Measurements from ENCODE around the gene DRC7. TPM values are rescaled to one million over a fixed set of nuclear protein-coding genes. Genes with fewer than 3 reads are reported as not detected.

DRC7 gene
- total and polyA plus RNA-seq, 2 experiments from 2014 or later = not detected

- 63 to 70% methylated on average over 18 of the region's 18 CpGs for WGBS, 2 experiments (ENCODE audit: low coverage in 1 of 2, low lambda C conversion rate in 2 of 2, missing lambda C conversion rate in 2 of 2)
- Histone ChIP-seq H3K27me3 (replicated peaks; ENCODE audit: insufficient read depth) (peaks cover 6% of the 10 kb centered on the region), H3K4me1 (ENCODE audit: insufficient read depth) (no peaks in the 10 kb centered on the region), H3K9me3 (ENCODE audit: low read depth) (no peaks in the 10 kb centered on the region), H3K4me2 (ENCODE audit: unreplicated experiment) (no peak overlapping the region), H3K9me2 (ENCODE audit: insufficient read depth) (no peaks in the 10 kb centered on the region), H4K20me1 (ENCODE audit: insufficient read depth) (no peaks in the 10 kb centered on the region), H2AFZ (no peak overlapping the region), H3F3A (ENCODE audit: insufficient read depth) (no peaks in the 10 kb centered on the region), H3K27ac (no peak overlapping the region), H3K4me3 (no peak overlapping the region), H3K79me2 (ENCODE audit: insufficient read depth) (no peaks in the 10 kb centered on the region), H3K9ac (no peak overlapping the region), H3K36me3 (ENCODE audit: low read depth) (no peaks in the 10 kb centered on the region)
- in situ Hi-C loops (cut with MboI) = no loop called here
- DNase-seq = no peak
- no peak for TF ChIP-seq EZH2 (IDR thresholded peaks at IDR 0.05; ENCODE audit: insufficient read depth, poor library complexity, severe bottlenecking)
- no peak for TF ChIP-seq EZH2phosphoT487 (IDR thresholded peaks at IDR 0.05; ENCODE audit: insufficient read depth, low read depth)
These were observed 10.7 kb upstream of the DRC7 start for GRCh38 chr16:57683636-57684545.

DNA sequence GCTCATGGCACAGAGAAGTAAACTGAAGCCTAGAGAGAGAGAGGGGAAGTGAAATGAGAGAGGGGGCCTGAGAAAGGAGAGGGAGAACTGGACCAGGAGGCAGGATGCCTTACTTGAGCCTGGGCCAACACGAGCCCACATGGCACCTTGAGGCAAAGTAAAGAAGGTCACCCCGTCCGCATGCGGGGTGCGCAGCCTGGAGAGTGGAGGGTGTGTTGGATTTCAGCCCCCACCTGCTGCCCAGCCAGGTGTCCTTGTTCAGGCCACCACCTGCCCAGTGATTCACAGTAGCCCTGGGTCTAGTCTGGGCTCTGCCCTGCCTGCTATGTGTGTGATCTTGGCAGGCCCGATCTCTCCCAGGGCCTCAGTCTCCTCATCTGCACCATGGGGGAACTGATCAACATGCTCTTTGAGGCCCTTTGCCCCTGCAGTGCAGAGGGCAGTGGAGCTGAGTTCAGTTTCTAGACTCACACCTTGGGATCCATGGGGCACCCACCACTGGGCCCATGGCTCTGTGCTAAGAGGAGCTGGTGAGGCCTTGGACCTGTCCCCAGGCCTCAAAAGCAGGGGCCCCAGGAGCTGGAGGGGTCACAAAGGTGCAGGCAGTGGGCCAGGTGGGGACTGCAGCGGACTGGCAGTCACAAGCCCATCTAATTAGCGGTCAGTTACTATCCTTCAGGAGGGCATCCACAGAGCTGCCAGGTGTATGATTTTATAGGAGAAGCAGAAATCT is 9.8 kb upstream of the DRC7 start:
- H3K9me2 ChIP-seq (ENCODE audit: insufficient read depth) = no peaks in the 10 kb centered on the region
- H3K4me1 ChIP-seq (ENCODE audit: insufficient read depth) = no peaks in the 10 kb centered on the region
- TF ChIP-seq EZH2phosphoT487 (IDR thresholded peaks at IDR 0.05; ENCODE audit: insufficient read depth, low read depth) (no peak), EZH2 (IDR thresholded peaks at IDR 0.05; ENCODE audit: insufficient read depth, poor library complexity, severe bottlenecking) (no peak)
- in situ Hi-C loops (cut with MboI) = no loop called here
- H2AFZ ChIP-seq = no peak overlapping the region
- no peaks in the 10 kb centered on the region for H3K9me3 ChIP-seq (ENCODE audit: low read depth)
- 73 to 79% methylated on average over 8 of the region's 8 CpGs for WGBS, 2 experiments (ENCODE audit: low coverage in 1 of 2, low lambda C conversion rate in 2 of 2, missing lambda C conversion rate in 2 of 2)
- no peaks in the 10 kb centered on the region for H4K20me1 ChIP-seq (ENCODE audit: insufficient read depth)
- H3K4me2 ChIP-seq (ENCODE audit: unreplicated experiment) = no peak overlapping the region
- no peak for DNase-seq
- no peaks in the 10 kb centered on the region for H3K79me2 ChIP-seq (ENCODE audit: insufficient read depth)
- no peaks in the 10 kb centered on the region for H3F3A ChIP-seq (ENCODE audit: insufficient read depth)
- no peak overlapping the region for H3K9ac ChIP-seq
- H3K27me3 ChIP-seq (replicated peaks; ENCODE audit: insufficient read depth) = peaks cover 3% of the 10 kb centered on the region
- no peak overlapping the region for H3K4me3 ChIP-seq
- no peak overlapping the region for H3K27ac ChIP-seq
- H3K36me3 ChIP-seq (ENCODE audit: low read depth) = no peaks in the 10 kb centered on the region

DNA sequence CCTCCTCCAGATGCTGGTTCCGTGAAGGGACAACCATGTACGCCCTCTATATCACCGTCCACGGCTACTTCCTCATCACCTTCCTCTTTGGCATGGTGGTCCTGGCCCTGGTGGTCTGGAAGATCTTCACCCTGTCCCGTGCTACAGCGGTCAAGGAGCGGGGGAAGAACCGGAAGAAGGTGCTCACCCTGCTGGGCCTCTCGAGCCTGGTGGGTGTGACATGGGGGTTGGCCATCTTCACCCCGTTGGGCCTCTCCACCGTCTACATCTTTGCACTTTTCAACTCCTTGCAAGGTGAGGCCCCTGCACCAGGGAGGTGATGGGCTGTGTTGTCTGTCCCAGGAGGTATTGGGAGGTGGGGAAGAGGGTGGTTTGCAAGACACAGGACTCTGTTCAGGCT is 9.0 kb upstream of the DRC7 start:
- in situ Hi-C loops (cut with MboI) = no loop called here
- 69 to 80% methylated on average over 11 of the region's 11 CpGs for WGBS, 2 experiments (ENCODE audit: low coverage in 1 of 2, low lambda C conversion rate in 2 of 2, missing lambda C conversion rate in 2 of 2)
- TF ChIP-seq EZH2phosphoT487 (IDR thresholded peaks at IDR 0.05; ENCODE audit: insufficient read depth, low read depth) (no peak), EZH2 (IDR thresholded peaks at IDR 0.05; ENCODE audit: insufficient read depth, poor library complexity, severe bottlenecking) (no peak)

GRCh38 chr16:57686577-57686976 is 8.0 kb upstream of the DRC7 start:
- Histone ChIP-seq H2AFZ (no peak overlapping the region), H3K27me3 (replicated peaks; ENCODE audit: insufficient read depth) (no peaks in the 10 kb centered on the region; the same call in 1 of the 2 replicates), H3K9me3 (ENCODE audit: low read depth) (no peaks in the 10 kb centered on the region), H3K9ac (no peak overlapping the region), H3F3A (ENCODE audit: insufficient read depth) (no peaks in the 10 kb centered on the region), H3K4me2 (ENCODE audit: unreplicated experiment) (no peak overlapping the region), H3K4me3 (no peak overlapping the region), H3K27ac (no peak overlapping the region), H3K36me3 (ENCODE audit: low read depth) (no peaks in the 10 kb centered on the region), H3K9me2 (ENCODE audit: insufficient read depth) (no peaks in the 10 kb centered on the region), H4K20me1 (ENCODE audit: insufficient read depth) (no peaks in the 10 kb centered on the region), H3K4me1 (ENCODE audit: insufficient read depth) (no peaks in the 10 kb centered on the region), H3K79me2 (ENCODE audit: insufficient read depth) (no peaks in the 10 kb centered on the region)
- in situ Hi-C loops (cut with MboI) = no loop called here
- no peak for DNase-seq
- TF ChIP-seq EZH2phosphoT487 (IDR thresholded peaks at IDR 0.05; ENCODE audit: insufficient read depth, low read depth) (no peak), EZH2 (IDR thresholded peaks at IDR 0.05; ENCODE audit: insufficient read depth, poor library complexity, severe bottlenecking) (no peak)
- WGBS, 2 experiments (ENCODE audit: low coverage in 1 of 2, low lambda C conversion rate in 2 of 2, missing lambda C conversion rate in 2 of 2) = 78 to 80% methylated on average over 4 of the region's 4 CpGs

More for the DNA sequence above, 9.0 kb upstream of the DRC7 start:
- no peak overlapping the region for H3K4me2 ChIP-seq (ENCODE audit: unreplicated experiment)
- no peaks in the 10 kb centered on the region for H3K4me1 ChIP-seq (ENCODE audit: insufficient read depth)
- no peaks in the 10 kb centered on the region for H3F3A ChIP-seq (ENCODE audit: insufficient read depth)
- no peaks in the 10 kb centered on the region for H3K36me3 ChIP-seq (ENCODE audit: low read depth)
- H3K9ac ChIP-seq = no peak overlapping the region
- H4K20me1 ChIP-seq (ENCODE audit: insufficient read depth) = no peaks in the 10 kb centered on the region
- peaks cover under 1% of the 10 kb centered on the region for H3K27me3 ChIP-seq (replicated peaks; ENCODE audit: insufficient read depth)
- H3K9me3 ChIP-seq (ENCODE audit: low read depth) = no peaks in the 10 kb centered on the region
- no peak overlapping the region for H2AFZ ChIP-seq
- no peak overlapping the region for H3K27ac ChIP-seq
- H3K9me2 ChIP-seq (ENCODE audit: insufficient read depth) = no peaks in the 10 kb centered on the region
- no peak overlapping the region for H3K4me3 ChIP-seq
- DNase-seq = no peak
- H3K79me2 ChIP-seq (ENCODE audit: insufficient read depth) = no peaks in the 10 kb centered on the region

All from GM23248 (cell line).